Vagina (tissue), 2 donors: ENCODE measurements around the gene KIDINS220. TPM values are rescaled to one million over a fixed set of nuclear protein-coding genes. Genes with fewer than 3 reads are reported as not detected.

ENCODE experiments used
- DNase-seq, 2 donors: peaks; one replicate each; pipeline ENCODE4 v3.0.0-alpha.2; 2017; ENCODE audit errors: extremely low spot score in 2 of 2
- H3K27ac ChIP-seq: fragments of 200-600 bp; sonication (generic); one replicate; pipeline ENCODE4 v1.5.1; 2019
- H3K27me3 ChIP-seq: fragments of 200-600 bp; sonication (generic); one replicate; pipeline ENCODE4 v1.5.1; 2019
- H3K36me3 ChIP-seq, 2 donors: fragments of 200-600 bp; sonication (generic); one replicate each; pipeline ENCODE4 v1.5.1; 2017 to 2019
- H3K4me1 ChIP-seq: fragments of 200-600 bp; sonication (generic); one replicate; pipeline ENCODE4 v1.5.1; 2019
- H3K4me3 ChIP-seq, 2 donors: fragments of 200-600 bp; sonication (generic); 1 replicate in 1 of 2; 2 replicates in 1 of 2; pipeline ENCODE4 v1.5.1; 2016 to 2019
- H3K9me3 ChIP-seq: fragments of 200-600 bp; sonication (generic); one replicate; pipeline ENCODE4 v1.5.1; 2019
- POLR2A ChIP-seq, 2 donors: fragments of 450-650 bp; IDR thresholded peaks; one replicate each; pipeline ENCODE4 v1.6.1; 2017; ENCODE audit warnings: antibody characterized with exemption in 2 of 2, mild to moderate bottlenecking in 2 of 2, moderate library complexity in 2 of 2
- POLR2AphosphoS5 ChIP-seq, 2 donors: sonication (generic); formaldehyde crosslinking; IDR thresholded peaks; one replicate each; pipeline ENCODE4 v1.9.0; 2017; ENCODE audit warnings: antibody characterized with exemption in 2 of 2, mild to moderate bottlenecking in 2 of 2, low read depth in 1 of 2; ENCODE audit not compliant: insufficient read depth in 1 of 2
- intact Hi-C: fragments of 100-400 bp; cut with DNase I; formaldehyde crosslinking; loops from one replicate; pipeline ENCODE4 v1.15.1; 2023
- total RNA-seq: library from RNA; depleted of rRNA; stranded (reverse); fragments of >200 nt; gene quantifications from one replicate; pipeline ENCODE4 v1.2.3, GENCODE V29; 2016
- TF ChIP-seq, protein P1 (sequence below), 3 experiments: fragments of 450-650 bp in 2 of 3; fragments of 200-600 bp in 1 of 3; sonication (generic) in 1 of 3; IDR thresholded peaks; one replicate each; pipeline ENCODE4 v1.5.1; 2017 to 2019; ENCODE audit warnings: antibody characterized with exemption in 3 of 3, mild to moderate bottlenecking in 2 of 3, moderate library complexity in 2 of 3

Gene KIDINS220
- total RNA-seq, 1 donor from 2014 or later = 67.8 TPM

DNA sequence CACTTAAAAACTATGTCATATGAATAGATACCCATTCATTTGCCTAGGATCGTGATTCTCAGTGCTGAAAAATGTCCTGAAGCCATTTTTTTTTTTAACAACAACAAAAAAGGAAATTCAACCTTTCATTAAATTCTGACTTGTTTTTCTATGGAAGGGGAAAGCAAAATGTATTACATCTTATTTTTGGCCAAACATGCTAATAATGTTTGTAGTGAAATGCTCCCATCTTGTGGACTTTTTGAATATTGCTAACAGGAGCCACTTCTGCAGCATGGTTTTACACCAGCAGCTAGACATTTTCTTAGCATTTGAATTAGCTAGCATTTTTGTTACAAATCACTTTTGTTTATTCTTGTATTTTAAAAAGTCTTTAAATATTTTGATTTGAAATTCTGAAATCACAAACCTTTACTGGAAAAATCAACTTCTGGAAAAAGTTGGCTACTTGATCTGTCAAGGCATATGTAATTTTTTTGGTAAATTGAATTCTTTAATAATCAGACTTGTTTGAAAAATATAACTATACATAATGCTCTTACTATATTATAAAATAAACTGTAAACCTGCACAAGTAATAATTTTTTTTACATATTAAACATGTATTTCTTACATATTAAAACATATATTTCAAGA, 75.8 kb downstream of the KIDINS220 start:
- peaks cover 0 to 28% of the 10 kb centered on the region in 2 donors for H3K36me3 ChIP-seq
- intact Hi-C loops = no loop called here

DNA sequence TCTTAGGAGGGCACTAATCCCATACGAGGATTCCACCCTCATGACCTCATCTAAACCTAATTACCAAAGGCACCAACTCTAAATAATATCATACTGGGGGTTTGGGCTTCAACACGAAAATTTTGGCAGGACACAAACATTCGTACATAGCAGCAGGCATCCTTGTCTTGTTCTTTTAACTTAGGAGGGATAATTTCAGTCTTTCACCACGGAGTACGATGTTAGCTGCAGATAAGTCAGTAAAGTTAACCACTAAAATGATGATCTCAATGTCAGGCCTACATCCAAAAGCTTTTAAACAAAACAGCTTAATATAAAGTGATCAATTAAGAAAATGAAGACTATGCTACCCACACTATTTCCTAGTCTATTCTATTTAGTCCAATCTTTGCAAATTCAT, 80.7 kb downstream of the KIDINS220 start:
- Histone ChIP-seq H3K4me3 (no peak overlapping the region), H3K27ac (no peak overlapping the region), H3K27me3 (no peaks in the 10 kb centered on the region), H3K9me3 (no peaks in the 10 kb centered on the region), H3K36me3 (peaks cover 0 to 18% of the 10 kb centered on the region in 2 donors), H3K4me1 (peaks cover 5% of the 10 kb centered on the region)
- DNase-seq = no peak
- TF ChIP-seq, protein P1, sequence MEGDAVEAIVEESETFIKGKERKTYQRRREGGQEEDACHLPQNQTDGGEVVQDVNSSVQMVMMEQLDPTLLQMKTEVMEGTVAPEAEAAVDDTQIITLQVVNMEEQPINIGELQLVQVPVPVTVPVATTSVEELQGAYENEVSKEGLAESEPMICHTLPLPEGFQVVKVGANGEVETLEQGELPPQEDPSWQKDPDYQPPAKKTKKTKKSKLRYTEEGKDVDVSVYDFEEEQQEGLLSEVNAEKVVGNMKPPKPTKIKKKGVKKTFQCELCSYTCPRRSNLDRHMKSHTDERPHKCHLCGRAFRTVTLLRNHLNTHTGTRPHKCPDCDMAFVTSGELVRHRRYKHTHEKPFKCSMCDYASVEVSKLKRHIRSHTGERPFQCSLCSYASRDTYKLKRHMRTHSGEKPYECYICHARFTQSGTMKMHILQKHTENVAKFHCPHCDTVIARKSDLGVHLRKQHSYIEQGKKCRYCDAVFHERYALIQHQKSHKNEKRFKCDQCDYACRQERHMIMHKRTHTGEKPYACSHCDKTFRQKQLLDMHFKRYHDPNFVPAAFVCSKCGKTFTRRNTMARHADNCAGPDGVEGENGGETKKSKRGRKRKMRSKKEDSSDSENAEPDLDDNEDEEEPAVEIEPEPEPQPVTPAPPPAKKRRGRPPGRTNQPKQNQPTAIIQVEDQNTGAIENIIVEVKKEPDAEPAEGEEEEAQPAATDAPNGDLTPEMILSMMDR (IDR thresholded peaks at IDR 0.05) = no peak
- no peak for TF ChIP-seq POLR2AphosphoS5 (IDR thresholded peaks at IDR 0.05; ENCODE audit: insufficient read depth in 1 of 2, low read depth in 1 of 2)
- TF ChIP-seq POLR2A (IDR thresholded peaks at IDR 0.05) = no peak
- intact Hi-C loops = no loop called here

More for the DNA sequence above, 75.8 kb downstream of the KIDINS220 start:
- no peak overlapping the region for H3K27ac ChIP-seq
- TF ChIP-seq POLR2A (IDR thresholded peaks at IDR 0.05) = no peak
- TF ChIP-seq, protein P1 (IDR thresholded peaks at IDR 0.05) = peak in 1 of 3 experiments; percentile 40
- DNase-seq = no peak
- H3K9me3 ChIP-seq = no peaks in the 10 kb centered on the region
- H3K4me1 ChIP-seq = no peaks in the 10 kb centered on the region
- H3K4me3 ChIP-seq = no peak overlapping the region
- H3K27me3 ChIP-seq = no peaks in the 10 kb centered on the region

DNA sequence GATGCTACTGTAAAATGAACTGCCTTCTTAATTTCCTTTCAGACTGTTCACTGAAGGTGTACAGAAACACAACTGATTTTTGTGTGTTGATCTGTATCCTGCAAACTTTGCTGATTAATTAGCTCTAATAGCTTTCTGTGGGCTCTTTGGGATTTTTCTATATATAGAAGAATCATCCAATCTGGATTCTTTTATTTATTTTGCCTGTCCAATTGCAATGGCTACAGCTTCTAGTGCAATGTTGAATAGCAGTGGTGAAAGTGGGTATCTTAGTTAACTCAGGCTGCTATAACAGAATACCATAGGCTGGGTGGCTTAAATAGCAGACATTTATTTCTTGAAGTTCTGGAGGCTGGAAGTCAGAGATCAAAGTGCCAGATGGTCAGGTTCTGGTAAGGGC, 81.2 kb downstream of the KIDINS220 start:
- Histone ChIP-seq H3K9me3 (no peaks in the 10 kb centered on the region), H3K4me3 (no peak overlapping the region), H3K4me1 (peaks cover 5% of the 10 kb centered on the region), H3K36me3 (peaks cover 0 to 18% of the 10 kb centered on the region in 2 donors), H3K27ac (no peak overlapping the region), H3K27me3 (no peaks in the 10 kb centered on the region)
- no peak for TF ChIP-seq POLR2A (IDR thresholded peaks at IDR 0.05)
- TF ChIP-seq, protein P1 (IDR thresholded peaks at IDR 0.05) = no peak
- no peak for TF ChIP-seq POLR2AphosphoS5 (IDR thresholded peaks at IDR 0.05; ENCODE audit: insufficient read depth in 1 of 2, low read depth in 1 of 2)
- DNase-seq = no peak
- intact Hi-C loops = no loop called here

DNA sequence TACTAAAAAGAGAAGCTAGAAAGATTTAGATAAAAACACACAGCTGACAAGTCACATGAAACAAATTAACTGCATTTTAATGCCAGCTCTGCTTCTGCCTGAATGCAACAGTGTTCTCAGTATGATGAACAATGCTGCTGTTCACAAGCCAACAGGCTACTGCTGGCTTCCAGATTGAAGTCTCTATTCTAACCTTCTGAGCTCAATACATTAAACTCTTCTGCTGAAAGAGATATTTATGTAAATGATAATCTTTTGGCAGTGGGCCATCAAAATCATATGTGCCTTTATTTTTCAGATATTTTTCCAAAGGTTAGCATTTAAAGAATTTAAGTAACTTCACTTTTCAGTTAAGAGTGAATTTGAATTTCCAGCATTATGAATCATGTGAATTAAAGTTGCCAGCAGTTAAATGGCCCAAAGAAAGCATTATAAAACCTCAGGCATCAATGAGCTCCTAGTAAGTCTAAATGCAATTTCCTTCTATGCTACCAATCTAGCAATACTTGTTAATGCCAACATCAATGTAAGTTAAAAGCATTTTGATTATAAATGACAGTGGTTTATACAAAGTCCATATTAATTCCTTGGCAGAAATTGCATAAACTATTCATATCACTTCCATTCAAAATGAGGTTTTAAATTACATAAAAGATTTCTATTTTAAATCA, 83.2 kb downstream of the KIDINS220 start:
- Histone ChIP-seq H3K9me3 (no peaks in the 10 kb centered on the region), H3K36me3 (peaks cover 0 to 25% of the 10 kb centered on the region in 2 donors), H3K27ac (no peak overlapping the region), H3K4me3 (no peak overlapping the region), H3K27me3 (no peaks in the 10 kb centered on the region), H3K4me1 (peaks cover 5% of the 10 kb centered on the region)
- no peak for TF ChIP-seq POLR2A (IDR thresholded peaks at IDR 0.05)
- no peak for TF ChIP-seq POLR2AphosphoS5 (IDR thresholded peaks at IDR 0.05; ENCODE audit: insufficient read depth in 1 of 2, low read depth in 1 of 2)
- TF ChIP-seq, protein P1 (IDR thresholded peaks at IDR 0.05) = no peak
- no peak for DNase-seq
- intact Hi-C loops = no loop called here

DNA sequence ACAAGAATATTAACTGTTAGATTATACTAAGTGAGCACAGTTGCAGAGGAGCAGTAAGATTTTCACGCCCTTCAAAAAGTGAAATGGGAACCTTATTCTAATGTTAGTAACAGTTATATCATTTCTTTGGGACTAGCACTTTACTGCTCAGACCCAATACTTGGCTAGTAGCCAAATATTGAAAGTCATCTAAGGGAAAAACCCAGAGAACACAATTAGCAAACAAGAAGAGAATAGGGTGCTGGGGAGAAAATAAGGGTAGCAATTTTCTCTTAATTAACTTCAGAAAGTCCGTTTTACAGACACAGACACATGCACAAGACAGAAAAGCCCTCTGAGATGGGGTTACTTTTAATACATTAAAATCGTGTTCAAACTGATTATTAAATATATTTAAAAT, 83.8 kb downstream of the KIDINS220 start:
- no peak for DNase-seq
- no peak overlapping the region for H3K4me3 ChIP-seq
- H3K27me3 ChIP-seq = no peaks in the 10 kb centered on the region
- no peaks in the 10 kb centered on the region for H3K9me3 ChIP-seq
- peaks cover 5% of the 10 kb centered on the region for H3K4me1 ChIP-seq
- H3K36me3 ChIP-seq = peaks cover 0 to 25% of the 10 kb centered on the region in 2 donors
- H3K27ac ChIP-seq = no peak overlapping the region
- intact Hi-C loops = no loop called here
- TF ChIP-seq POLR2AphosphoS5 (IDR thresholded peaks at IDR 0.05; ENCODE audit: insufficient read depth in 1 of 2, low read depth in 1 of 2) = no peak
